ENCODE results near the gene EIF4G1. TPM values are rescaled to one million over a fixed set of nuclear protein-coding genes. Genes with fewer than 3 reads are reported as not detected.
"Not testable (repeated sequence)": the region's sequence is repeated elsewhere in the genome, so short reads cannot be mapped to it uniquely, and the experiment has no call there.

The EIF4G1 gene
- total RNA-seq, 1 experiment from 2014 or later, result 211 TPM

- in situ Hi-C loops (cut with HindIII; ENCODE audit: low pct_unique_long_range_greater_than_20kb, low sequenced_read_pairs), result not testable (repeated sequence)
Observed at GRCh38 chr3:184339451-184340135, 25.2 kb downstream of the EIF4G1 start.

GRCh38 chr3:184341925-184342324 lies 27.5 kb downstream of the EIF4G1 start:
- in situ Hi-C loops (cut with HindIII; ENCODE audit: low pct_unique_long_range_greater_than_20kb, low sequenced_read_pairs), result no loop called here
- DNase-seq (ENCODE audit: low read depth, low spot score), result no peak

More at GRCh38 chr3:184339451-184340135, 25.2 kb downstream of the EIF4G1 start:
- DNase-seq (ENCODE audit: low read depth, low spot score), result not testable (repeated sequence)

- DNase-seq (ENCODE audit: low read depth, low spot score), result no peak
- in situ Hi-C loops (cut with HindIII; ENCODE audit: low pct_unique_long_range_greater_than_20kb, low sequenced_read_pairs), result no loop called here
Observed at GRCh38 chr3:184343200-184343876, 28.9 kb downstream of the EIF4G1 start.

GRCh38 chr3:184344579-184345316 lies 30.3 kb downstream of the EIF4G1 start:
- no peak for DNase-seq (ENCODE audit: low read depth, low spot score)
- in situ Hi-C loops (cut with HindIII; ENCODE audit: low pct_unique_long_range_greater_than_20kb, low sequenced_read_pairs), result no loop called here

- in situ Hi-C loops (cut with HindIII; ENCODE audit: low pct_unique_long_range_greater_than_20kb, low sequenced_read_pairs), result no loop called here
- peak; percentile 87 for DNase-seq (ENCODE audit: low read depth, low spot score)
Observed at GRCh38 chr3:184345317-184346144, 31.1 kb downstream of the EIF4G1 start.

- in situ Hi-C loops (cut with HindIII; ENCODE audit: low pct_unique_long_range_greater_than_20kb, low sequenced_read_pairs), result no loop called here
- DNase-seq (ENCODE audit: low read depth, low spot score), result no peak
Observed at GRCh38 chr3:184346480-184347190, 32.2 kb downstream of the EIF4G1 start.

GRCh38 chr3:184347321-184348056 lies 33.1 kb downstream of the EIF4G1 start:
- in situ Hi-C loops (cut with HindIII; ENCODE audit: low pct_unique_long_range_greater_than_20kb, low sequenced_read_pairs), result no loop called here
- DNase-seq (ENCODE audit: low read depth, low spot score), result no peak

- in situ Hi-C loops (cut with HindIII; ENCODE audit: low pct_unique_long_range_greater_than_20kb, low sequenced_read_pairs), result no loop called here
- DNase-seq (ENCODE audit: low read depth, low spot score), result no peak
Observed at GRCh38 chr3:184348057-184348382, 33.6 kb downstream of the EIF4G1 start.

- DNase-seq (ENCODE audit: low read depth, low spot score), result no peak
- in situ Hi-C loops (cut with HindIII; ENCODE audit: low pct_unique_long_range_greater_than_20kb, low sequenced_read_pairs), result loop anchor here (25.0 kb wide), 1 partner anchor 187 kb away; no protein-coding TSS in a partner anchor
Observed at GRCh38 chr3:184349563-184350470, 35.4 kb downstream of the EIF4G1 start.

- in situ Hi-C loops (cut with HindIII; ENCODE audit: low pct_unique_long_range_greater_than_20kb, low sequenced_read_pairs), result loop anchor here (25.0 kb wide), 1 partner anchor 187 kb away; no protein-coding TSS in a partner anchor
- no peak for DNase-seq (ENCODE audit: low read depth, low spot score)
Observed at GRCh38 chr3:184350618-184351017, 36.2 kb downstream of the EIF4G1 start.

GRCh38 chr3:184351511-184352148 lies 37.2 kb downstream of the EIF4G1 start:
- DNase-seq (ENCODE audit: low read depth, low spot score), result no peak
- in situ Hi-C loops (cut with HindIII; ENCODE audit: low pct_unique_long_range_greater_than_20kb, low sequenced_read_pairs), result loop anchor here (25.0 kb wide), 1 partner anchor 186 kb away; no protein-coding TSS in a partner anchor

- in situ Hi-C loops (cut with HindIII; ENCODE audit: low pct_unique_long_range_greater_than_20kb, low sequenced_read_pairs), result loop anchor here (25.0 kb wide), 1 partner anchor 185 kb away; no protein-coding TSS in a partner anchor
- no peak for DNase-seq (ENCODE audit: low read depth, low spot score)
Observed at GRCh38 chr3:184352149-184352785, 37.9 kb downstream of the EIF4G1 start.

- in situ Hi-C loops (cut with HindIII; ENCODE audit: low pct_unique_long_range_greater_than_20kb, low sequenced_read_pairs), result loop anchor here (25.0 kb wide), 1 partner anchor 184 kb away; no protein-coding TSS in a partner anchor
- no peak for DNase-seq (ENCODE audit: low read depth, low spot score)
Observed at GRCh38 chr3:184352897-184353545, 38.6 kb downstream of the EIF4G1 start.

- in situ Hi-C loops (cut with HindIII; ENCODE audit: low pct_unique_long_range_greater_than_20kb, low sequenced_read_pairs), result loop anchor here (25.0 kb wide), 1 partner anchor 184 kb away; no protein-coding TSS in a partner anchor
Observed at GRCh38 chr3:184353546-184353941, 39.1 kb downstream of the EIF4G1 start.

More at GRCh38 chr3:184353546-184353941, 39.1 kb downstream of the EIF4G1 start:
- no peak for DNase-seq (ENCODE audit: low read depth, low spot score)
